ENCODE results near the gene RHOD.

The RHOD gene

DNA sequence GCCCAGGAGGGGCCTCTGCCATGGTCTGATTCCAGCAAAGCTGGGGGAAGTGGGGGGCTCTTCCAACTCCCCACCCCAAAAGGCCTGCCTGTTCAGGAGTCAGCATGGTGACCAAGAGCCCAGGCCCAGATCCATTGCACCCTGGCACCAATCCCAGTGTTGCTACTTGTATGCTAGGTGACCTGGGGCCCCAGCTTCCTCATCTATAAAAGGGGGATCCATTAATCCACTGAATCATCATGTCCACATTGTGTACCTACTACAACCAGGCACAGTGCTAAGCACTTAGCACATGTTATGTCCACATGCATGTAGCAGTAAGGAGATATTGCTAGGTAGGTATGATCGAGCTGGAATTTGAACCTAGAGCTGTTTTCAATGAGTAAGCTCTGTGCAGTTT lies 31.7 kb upstream of the RHOD start:
- TF ChIP-seq CTCF (IDR thresholded peaks at IDR 0.05; ENCODE audit: low read depth, low read length, missing control alignments) = no peak
- DNase-seq (ENCODE audit: extremely low read depth, low read depth) = no peak

DNA sequence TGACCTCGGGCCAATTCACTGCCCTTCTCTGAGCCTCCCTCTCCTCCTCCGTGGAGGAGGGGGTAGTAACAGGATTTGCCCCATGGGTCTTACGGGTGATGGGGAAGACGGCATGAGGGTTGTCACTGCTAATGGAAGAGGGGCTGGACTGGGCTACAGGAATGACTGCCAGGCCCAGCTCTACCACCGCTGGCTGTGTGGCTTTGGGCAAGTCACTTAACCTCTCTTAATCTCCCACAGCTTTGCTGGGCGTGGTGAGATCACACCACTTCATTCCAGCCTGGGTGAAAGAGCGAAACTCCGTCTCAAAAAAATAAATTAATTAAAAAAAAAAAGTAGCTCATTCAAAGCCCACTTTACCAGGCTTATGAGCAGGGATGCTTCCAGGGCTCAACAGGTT lies 30.9 kb upstream of the RHOD start:
- H3K4me3 ChIP-seq (replicated peaks; ENCODE audit: low read depth, low read length) = no peak overlapping the region
- TF ChIP-seq CTCF (IDR thresholded peaks at IDR 0.05; ENCODE audit: low read depth, low read length, missing control alignments) = no peak
- DNase-seq (ENCODE audit: extremely low read depth, low read depth) = no peak

More for the DNA sequence above, 31.7 kb upstream of the RHOD start:
- no peak overlapping the region for H3K4me3 ChIP-seq (replicated peaks; ENCODE audit: low read depth, low read length)

- no peak for TF ChIP-seq CTCF (IDR thresholded peaks at IDR 0.05; ENCODE audit: low read depth, low read length, missing control alignments)
These were observed 29.7 kb upstream of the RHOD start for GRCh38 chr11:67026941-67027340.

GRCh38 chr11:67027483-67027930 lies 29.1 kb upstream of the RHOD start:
- no peak for DNase-seq (ENCODE audit: extremely low read depth, low read depth)
- H3K4me3 ChIP-seq (replicated peaks; ENCODE audit: low read depth, low read length) = no peak overlapping the region
- no peak for TF ChIP-seq CTCF (IDR thresholded peaks at IDR 0.05; ENCODE audit: low read depth, low read length, missing control alignments)

More at GRCh38 chr11:67026941-67027340, 29.7 kb upstream of the RHOD start:
- DNase-seq (ENCODE audit: extremely low read depth, low read depth) = no peak
- H3K4me3 ChIP-seq (replicated peaks; ENCODE audit: low read depth, low read length) = no peak overlapping the region

GRCh38 chr11:67027943-67028542 lies 28.6 kb upstream of the RHOD start:
- TF ChIP-seq CTCF (IDR thresholded peaks at IDR 0.05; ENCODE audit: low read depth, low read length, missing control alignments) = no peak
- no peak overlapping the region for H3K4me3 ChIP-seq (replicated peaks; ENCODE audit: low read depth, low read length)
- DNase-seq (ENCODE audit: extremely low read depth, low read depth) = no peak

DNA sequence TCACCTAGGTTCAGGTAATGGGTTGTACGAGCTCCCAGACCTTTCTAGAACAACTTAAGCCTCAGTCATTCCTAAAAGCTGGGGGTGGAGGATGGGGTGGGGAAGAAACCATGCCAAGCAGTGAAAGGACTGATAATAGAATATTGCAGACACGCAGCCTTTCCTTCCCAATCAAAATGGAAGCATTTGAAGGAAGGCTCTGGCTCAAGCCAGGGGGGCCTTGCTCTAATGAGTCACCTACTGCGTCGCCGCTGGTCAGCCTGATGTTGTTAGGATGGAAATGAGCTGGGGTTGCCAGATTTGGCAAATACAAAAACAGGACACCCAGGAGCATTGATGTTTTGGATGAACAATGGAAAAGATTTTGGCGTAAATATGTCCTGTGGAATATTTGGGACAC lies 27.5 kb upstream of the RHOD start:
- no peak overlapping the region for H3K4me3 ChIP-seq (replicated peaks; ENCODE audit: low read depth, low read length)
- no peak for TF ChIP-seq CTCF (IDR thresholded peaks at IDR 0.05; ENCODE audit: low read depth, low read length, missing control alignments)
- no peak for DNase-seq (ENCODE audit: extremely low read depth, low read depth)

- TF ChIP-seq CTCF (IDR thresholded peaks at IDR 0.05; ENCODE audit: low read depth, low read length, missing control alignments) = no peak
- no peak for DNase-seq (ENCODE audit: extremely low read depth, low read depth)
- no peak overlapping the region for H3K4me3 ChIP-seq (replicated peaks; ENCODE audit: low read depth, low read length)
These were observed 25.7 kb upstream of the RHOD start for GRCh38 chr11:67030976-67031375.

Measured in HFF-Myc (cell line).